AG09319 (cell line): ENCODE data around the gene C5orf15.

ENCODE experiments used
- DNase-seq: peaks from one replicate; pipeline ENCODE4 v3.0.0-alpha.2; 2010; ENCODE audit warnings: low read depth; ENCODE audit errors: extremely low read depth
- CTCF ChIP-seq: IDR thresholded peaks from 2 replicates; pipeline ENCODE4 v1.5.1; 2011; ENCODE audit warnings: low read depth, mild to moderate bottlenecking, inconsistent platforms, low read length, moderate library complexity

The C5orf15 gene

GRCh38 chr5:133921979-133922378, 46.4 kb downstream of the C5orf15 start:
- DNase-seq = no peak

GRCh38 chr5:133921069-133921468, 47.4 kb downstream of the C5orf15 start:
- no peak for DNase-seq
- TF ChIP-seq CTCF = no peak

More at GRCh38 chr5:133921979-133922378, 46.4 kb downstream of the C5orf15 start:
- no peak for TF ChIP-seq CTCF

GRCh38 chr5:133919148-133920136, 49.0 kb downstream of the C5orf15 start:
- DNase-seq = no peak
- peak; percentile 5 for TF ChIP-seq CTCF

GRCh38 chr5:133918731-133919130, 49.7 kb downstream of the C5orf15 start:
- no peak for TF ChIP-seq CTCF
- no peak for DNase-seq

GRCh38 chr5:133918316-133918715, 50.1 kb downstream of the C5orf15 start:
- TF ChIP-seq CTCF = no peak
- no peak for DNase-seq

GRCh38 chr5:133917785-133918184, 50.6 kb downstream of the C5orf15 start:
- DNase-seq = no peak
- no peak for TF ChIP-seq CTCF

GRCh38 chr5:133916914-133917313, 51.5 kb downstream of the C5orf15 start:
- no peak for DNase-seq
- no peak for TF ChIP-seq CTCF
